CD14-positive monocyte (primary cell): ENCODE results near the gene KDM7A. TPM values are rescaled to one million over a fixed set of nuclear protein-coding genes. Genes with fewer than 3 reads are reported as not detected.
A peak's percentile ranks its signal among the peaks of the same experiment; 100 is the strongest.

Experiments used
- DNase-seq, 3 donors: peaks; one replicate each; pipeline ENCODE4 v3.0.0-alpha.2; 2011 to 2022
- H2AFZ ChIP-seq: 2 replicates; pipeline ENCODE4 v1.6.0; 2012; ENCODE audit warnings: mild to moderate bottlenecking, low read depth, low read length, inconsistent platforms; ENCODE audit not compliant: insufficient read depth, poor library complexity, severe bottlenecking
- H3K27ac ChIP-seq, 2 donors: 1 replicate in 1 of 2; 2 replicates in 1 of 2; pipeline ENCODE4 v1.5.1; 2012 to 2013; ENCODE audit warnings: low read length in 2 of 2, control low read depth in 1 of 2, inconsistent platforms in 1 of 2, low read depth in 1 of 2, mild to moderate bottlenecking in 1 of 2
- H3K27me3 ChIP-seq, 2 donors: one replicate each; pipeline versions ENCODE4 v1.6.0 to v1.6.1; 2011 to 2013; ENCODE audit warnings: low read length in 2 of 2; ENCODE audit not compliant: control insufficient read depth in 2 of 2, insufficient read depth in 2 of 2
- H3K36me3 ChIP-seq, 2 donors: replicated peaks in 1 of 2; 1 replicate in 1 of 2; 2 replicates in 1 of 2; pipeline versions ENCODE4 v1.5.1 to v1.6.1; 2012 to 2013; ENCODE audit warnings: low read length in 2 of 2, control low read depth in 1 of 2, inconsistent platforms in 1 of 2, mild to moderate bottlenecking in 1 of 2; ENCODE audit not compliant: insufficient read depth in 2 of 2, control insufficient read depth in 1 of 2
- H3K4me1 ChIP-seq, 2 donors: 1 replicate in 1 of 2; 2 replicates in 1 of 2; pipeline versions ENCODE4 v1.5.1 to v1.6.1; 2012 to 2013; ENCODE audit warnings: low read length in 2 of 2, control low read depth in 1 of 2, inconsistent platforms in 1 of 2, mild to moderate bottlenecking in 1 of 2, moderate library complexity in 1 of 2; ENCODE audit not compliant: insufficient read depth in 2 of 2, control insufficient read depth in 1 of 2
- H3K4me2 ChIP-seq: replicated peaks from 2 replicates; pipeline ENCODE3; 2012; ENCODE audit warnings: low read length, moderate library complexity, mild to moderate bottlenecking; ENCODE audit not compliant: poor library complexity, severe bottlenecking; ENCODE audit errors: extremely low read depth
- H3K4me3 ChIP-seq, 3 experiments: fragments of 200-600 bp in 1 of 3; sonication (generic) in 1 of 3; replicated peaks in 1 of 3; 1 replicate in 2 of 3; 2 replicates in 1 of 3; pipeline ENCODE4 v1.5.1; 2011 to 2013; ENCODE audit warnings: low read length in 3 of 3, mild to moderate bottlenecking in 3 of 3, control low read depth in 2 of 3, low read depth in 2 of 3, inconsistent platforms in 1 of 3, moderate library complexity in 1 of 3
- H3K79me2 ChIP-seq: 2 replicates; pipeline ENCODE4 v1.6.0; 2012; ENCODE audit warnings: mild to moderate bottlenecking, control low read depth, inconsistent platforms, low read length, moderate library complexity; ENCODE audit not compliant: insufficient read depth
- H3K9ac ChIP-seq: 2 replicates; pipeline ENCODE4 v1.6.0; 2017; ENCODE audit warnings: low read length, mild to moderate bottlenecking; ENCODE audit not compliant: insufficient read depth, poor library complexity, severe bottlenecking
- H3K9me3 ChIP-seq, 2 donors: replicated peaks in 1 of 2; 1 replicate in 1 of 2; 2 replicates in 1 of 2; pipeline versions ENCODE4 v1.5.1 to v1.6.1; 2012 to 2013; ENCODE audit warnings: low read length in 2 of 2, control low read depth in 1 of 2; ENCODE audit not compliant: control insufficient read depth in 1 of 2, insufficient read depth in 1 of 2
- H4K20me1 ChIP-seq: 2 replicates; pipeline ENCODE4 v1.6.0; 2012; ENCODE audit warnings: mild to moderate bottlenecking, low read length, control low read depth, moderate library complexity; ENCODE audit not compliant: insufficient read depth
- H3K27ac Mint-ChIP-seq, 7 donors: one replicate each; pipeline ENCODE4 v1.8.0; 2020; ENCODE audit warnings: mild to moderate bottlenecking in 7 of 7, mixed read lengths in 7 of 7, moderate library complexity in 6 of 7, inconsistent platforms in 2 of 7
- H3K27me3 Mint-ChIP-seq, 3 donors: one replicate each; pipeline ENCODE4 v1.8.0; 2021 to 2022; ENCODE audit warnings: low read depth in 3 of 3, mild to moderate bottlenecking in 3 of 3, mixed read lengths in 3 of 3, moderate library complexity in 3 of 3, inconsistent platforms in 1 of 3
- H3K36me3 Mint-ChIP-seq, 2 donors: one replicate each; pipeline ENCODE4 v1.8.0; 2020; ENCODE audit warnings: mixed read lengths in 2 of 2, inconsistent platforms in 1 of 2, mild to moderate bottlenecking in 1 of 2
- H3K4me1 Mint-ChIP-seq: one replicate; pipeline ENCODE4 v1.8.0; 2020; ENCODE audit warnings: mild to moderate bottlenecking, mixed read lengths
- H3K4me3 Mint-ChIP-seq, 2 donors: one replicate each; pipeline ENCODE4 v1.8.0; 2020; ENCODE audit warnings: mild to moderate bottlenecking in 2 of 2, mixed read lengths in 2 of 2, moderate library complexity in 1 of 2
- H3K9me3 Mint-ChIP-seq, 7 donors: one replicate each; pipeline ENCODE4 v1.8.0; 2020 to 2022; ENCODE audit warnings: mixed read lengths in 7 of 7, mild to moderate bottlenecking in 6 of 7, moderate library complexity in 6 of 7, inconsistent platforms in 2 of 7
- WGBS: methylation state at CpG from one replicate; pipeline ENCODE4 v1.1.5; 2013; ENCODE audit warnings: missing lambda C conversion rate; ENCODE audit not compliant: insufficient coverage; 5-methylcytosine and 5-hydroxymethylcytosine counted together
- intact Hi-C, 2 donors: fragments of 100-400 bp; cut with micrococcal nuclease; formaldehyde crosslinking; loops; one replicate each; pipeline versions ENCODE4 v1.15.0 to v1.15.1; 2023
- polyA plus RNA-seq, 3 donors: library from polyadenylated mRNA; depleted of rRNA in 1 of 3; unstranded in 2 of 3; stranded (reverse) in 1 of 3; fragments of 300-500 nt in 2 of 3; fragments of >200 nt in 1 of 3; fragmentation: Illumina TruSeq in 2 of 3; gene quantifications; 1 replicate in 2 of 3; 2 replicates in 1 of 3; pipeline ENCODE4 v1.2.3, GENCODE V29; 2012 to 2021
- TF ChIP-seq, protein P1 (sequence below): fragments of 200-600 bp; IDR thresholded peaks from one replicate; pipeline ENCODE4 v1.8.0; 2022; ENCODE audit warnings: antibody characterized with exemption, mild to moderate bottlenecking

KDM7A gene
- polyA plus RNA-seq, 3 donors: 4.9 to 37.9 (median 7.9) TPM

DNA sequence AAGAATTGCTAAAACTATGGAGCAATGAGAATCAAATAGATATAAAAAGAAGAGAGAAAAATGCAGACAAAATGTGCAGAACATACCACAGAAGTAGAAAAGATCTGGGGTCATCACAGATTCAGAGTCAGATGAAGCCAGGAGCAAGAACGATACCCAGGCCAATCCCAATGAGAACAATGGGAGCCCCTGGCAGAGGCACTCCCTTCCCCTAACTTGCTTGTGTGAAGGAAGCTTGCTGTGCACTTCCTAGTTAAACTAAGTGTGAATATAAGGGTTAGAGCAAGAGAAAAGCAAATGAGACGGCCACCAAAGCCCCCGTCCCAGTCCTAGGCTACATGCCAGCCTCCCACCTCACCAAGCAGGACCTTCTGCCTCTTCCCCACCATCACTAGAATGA, 126.7 kb downstream of the KDM7A start:
- Mint-ChIP-seq H3K9me3 (peaks cover 0 to 2% (median 0%) of the 10 kb centered on the region in 7 donors), H3K4me1 (peaks cover 24% of the 10 kb centered on the region), H3K27me3 (no peaks in the 10 kb centered on the region), H3K27ac (no peak overlapping the region), H3K4me3 (no peak overlapping the region), H3K36me3 (peaks cover 76 to 82% of the 10 kb centered on the region in 2 donors)
- H3K79me2 ChIP-seq: no peaks in the 10 kb centered on the region
- H3K4me2 ChIP-seq: no peak overlapping the region
- H2AFZ ChIP-seq: no peak overlapping the region
- H3K27ac ChIP-seq: no peak overlapping the region
- peaks cover 7 to 12% of the 10 kb centered on the region in 2 donors for H3K4me1 ChIP-seq
- DNase-seq: no peak
- H3K9ac ChIP-seq: no peak overlapping the region
- intact Hi-C loops: no loop called here
- H3K4me3 ChIP-seq: no peak overlapping the region
- TF ChIP-seq, protein P1, sequence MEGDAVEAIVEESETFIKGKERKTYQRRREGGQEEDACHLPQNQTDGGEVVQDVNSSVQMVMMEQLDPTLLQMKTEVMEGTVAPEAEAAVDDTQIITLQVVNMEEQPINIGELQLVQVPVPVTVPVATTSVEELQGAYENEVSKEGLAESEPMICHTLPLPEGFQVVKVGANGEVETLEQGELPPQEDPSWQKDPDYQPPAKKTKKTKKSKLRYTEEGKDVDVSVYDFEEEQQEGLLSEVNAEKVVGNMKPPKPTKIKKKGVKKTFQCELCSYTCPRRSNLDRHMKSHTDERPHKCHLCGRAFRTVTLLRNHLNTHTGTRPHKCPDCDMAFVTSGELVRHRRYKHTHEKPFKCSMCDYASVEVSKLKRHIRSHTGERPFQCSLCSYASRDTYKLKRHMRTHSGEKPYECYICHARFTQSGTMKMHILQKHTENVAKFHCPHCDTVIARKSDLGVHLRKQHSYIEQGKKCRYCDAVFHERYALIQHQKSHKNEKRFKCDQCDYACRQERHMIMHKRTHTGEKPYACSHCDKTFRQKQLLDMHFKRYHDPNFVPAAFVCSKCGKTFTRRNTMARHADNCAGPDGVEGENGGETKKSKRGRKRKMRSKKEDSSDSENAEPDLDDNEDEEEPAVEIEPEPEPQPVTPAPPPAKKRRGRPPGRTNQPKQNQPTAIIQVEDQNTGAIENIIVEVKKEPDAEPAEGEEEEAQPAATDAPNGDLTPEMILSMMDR: no peak
- H3K9me3 ChIP-seq: no peaks in the 10 kb centered on the region
- H3K36me3 ChIP-seq: peaks cover 37 to 88% of the 10 kb centered on the region in 2 donors
- no peaks in the 10 kb centered on the region for H3K27me3 ChIP-seq
- peaks cover 65% of the 10 kb centered on the region for H4K20me1 ChIP-seq
- WGBS: 100% methylated on average over 1 of the region's 3 CpGs

DNA sequence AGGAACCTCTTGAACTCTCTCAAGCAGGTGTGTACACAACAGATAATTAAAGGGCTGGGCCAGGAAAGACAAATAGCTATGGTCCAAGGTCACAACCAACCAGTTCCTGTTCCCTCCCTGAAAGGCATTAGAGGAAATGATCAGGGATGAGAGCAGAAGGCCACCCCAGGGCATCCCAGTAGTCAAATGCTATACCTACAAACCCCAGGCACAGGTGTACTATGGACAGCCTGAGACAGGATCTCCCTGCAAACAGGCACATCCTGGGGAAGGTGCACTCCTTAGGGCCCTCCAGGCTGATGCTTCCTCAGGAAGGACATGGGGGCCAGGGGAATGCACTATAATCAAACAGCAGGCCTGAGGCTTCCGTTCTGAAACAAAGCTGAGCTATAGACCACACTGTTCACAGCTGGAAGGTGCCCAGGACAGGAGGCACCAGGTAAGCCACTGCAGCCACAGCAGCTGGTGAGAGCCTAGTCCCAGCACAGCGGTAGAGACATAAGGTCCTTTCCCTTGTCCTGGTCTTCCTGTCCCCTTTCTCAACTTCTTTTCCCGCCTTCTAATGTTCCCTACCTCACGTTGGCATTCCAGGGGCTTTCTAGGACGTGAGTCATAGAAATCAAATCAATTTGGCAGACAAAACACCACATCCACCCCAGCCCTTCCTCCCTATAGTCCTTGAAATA, 127.3 kb downstream of the KDM7A start:
- WGBS: 100% methylated on average over 5 of the region's 5 CpGs
- H3K36me3 Mint-ChIP-seq: peaks cover 77 to 84% of the 10 kb centered on the region in 2 donors
- H3K27me3 Mint-ChIP-seq: no peaks in the 10 kb centered on the region
- peaks cover 19% of the 10 kb centered on the region for H3K4me1 Mint-ChIP-seq
- H2AFZ ChIP-seq: no peak overlapping the region
- H3K79me2 ChIP-seq: no peaks in the 10 kb centered on the region
- no peak overlapping the region for H3K9ac ChIP-seq
- H3K9me3 ChIP-seq: no peaks in the 10 kb centered on the region
- H3K4me3 Mint-ChIP-seq: no peak overlapping the region
- H3K9me3 Mint-ChIP-seq: peaks cover 0 to 2% (median 0%) of the 10 kb centered on the region in 7 donors
- intact Hi-C loops: no loop called here
- H3K27ac Mint-ChIP-seq: peak overlapping the region in 1 of 7 donors; percentile 78
- H3K27ac ChIP-seq: no peak overlapping the region
- H4K20me1 ChIP-seq: peaks cover 59% of the 10 kb centered on the region
- peaks cover 6 to 11% of the 10 kb centered on the region in 2 donors for H3K4me1 ChIP-seq
- no peak overlapping the region for H3K4me3 ChIP-seq
- TF ChIP-seq, protein P1: no peak
- H3K4me2 ChIP-seq: no peak overlapping the region
- peaks cover 39 to 88% of the 10 kb centered on the region in 2 donors for H3K36me3 ChIP-seq
- DNase-seq: no peak
- H3K27me3 ChIP-seq: no peaks in the 10 kb centered on the region
